A549 (cell line): ENCODE data around the gene UBQLN1. TPM values are rescaled to one million over a fixed set of nuclear protein-coding genes. Genes with fewer than 3 reads are reported as not detected.

Source experiments
- ATAC-seq, 2 experiments: fragments of 200-7000 bp in 1 of 2; fragments of >200 bp in 1 of 2; cut with Nextera tagmentation in 1 of 2; cut with Tn5 transposase in 1 of 2; 3 replicates each; pipeline versions ENCODE4 v1.8.0 to v1.9.1; 2018 to 2020; ENCODE audit warnings: mild to moderate bottlenecking in 1 of 2, moderate library complexity in 1 of 2
- CTCF ChIA-PET: fragments of 300-600 bp; sonication (Branson Sonifier 250); formaldehyde crosslinking; extraction: SDS; loops from one replicate; lab custom pipeline; 2021; ENCODE audit warnings: antibody characterized with exemption, inconsistent platforms; lab: Yijun Ruan, JAX
- POLR2A ChIA-PET: fragments of 350-600 bp; formaldehyde crosslinking; extraction: SDS; loops from one replicate; lab custom pipeline; 2021; ENCODE audit warnings: antibody characterized with exemption, inconsistent platforms; lab: Yijun Ruan, JAX
- DNase-seq, 2 experiments: peaks; one replicate each; pipeline versions ENCODE4 v3.0.0 to v3.0.0-alpha.2; 2011 to 2016; ENCODE audit warnings: low read depth in 1 of 2, low spot score in 1 of 2
- FAIRE-seq: peaks from 2 replicates; lab custom pipeline; 2011; peaks lifted over from hg19 to GRCh38; lab: Jason Lieb, UNC
- H3K27ac ChIP-seq, 2 experiments: fragments of >200 bp; sonication (Bioruptor Twin); formaldehyde crosslinking; 3 replicates each; pipeline ENCODE4 v1.5.1; 2016 to 2017
- H3K4me1 ChIP-seq: fragments of >200 bp; sonication (Bioruptor Twin); formaldehyde crosslinking; 3 replicates; pipeline ENCODE4 v1.6.1; 2016
- H3K4me2 ChIP-seq: fragments of >200 bp; sonication (Bioruptor Twin); formaldehyde crosslinking; 3 replicates; pipeline ENCODE4 v1.6.1; 2016
- H3K4me3 ChIP-seq: fragments of >200 bp; sonication (Bioruptor Twin); formaldehyde crosslinking; 3 replicates; pipeline ENCODE4 v1.5.1; 2016
- H3K9me3 ChIP-seq: fragments of >200 bp; sonication (Bioruptor Twin); formaldehyde crosslinking; 3 replicates; pipeline ENCODE4 v1.6.1; 2016
- BHLHE40 ChIP-seq: IDR thresholded peaks from 2 replicates; pipeline ENCODE4 v1.6.1; 2012; ENCODE audit warnings: low read depth, low read length, inconsistent platforms
- CHD2 ChIP-seq: fragments of 150-350 bp; IDR thresholded peaks from 2 replicates; pipeline ENCODE4 v1.6.1; 2014; ENCODE audit warnings: low read length; ENCODE audit not compliant: partially characterized antibody
- CHD4 ChIP-seq: fragments of 200-600 bp; sonication (generic); IDR thresholded peaks from 2 replicates; pipeline ENCODE4 v1.6.1; 2016; ENCODE audit warnings: antibody characterized with exemption, mild to moderate bottlenecking, borderline replicate concordance
- EHF ChIP-seq: fragments of 250-450 bp; sonication (Bioruptor Pico); IDR thresholded peaks from 2 replicates; pipeline ENCODE4 v1.5.0; 2020; ENCODE audit warnings: mild to moderate bottlenecking
- ELK1 ChIP-seq: fragments of 150-350 bp; IDR thresholded peaks from 2 replicates; pipeline ENCODE4 v1.6.1; 2014; ENCODE audit warnings: low read depth, mild to moderate bottlenecking, low read length
- EP300 ChIP-seq, 2 experiments: fragments of >200 bp; sonication (Bioruptor Twin); formaldehyde crosslinking; IDR thresholded peaks; 2 replicates in 1 of 2; 3 replicates in 1 of 2; pipeline ENCODE4 v1.6.1; 2016 to 2017
- FOSB ChIP-seq: fragments of 250-450 bp; sonication (Bioruptor Pico); IDR thresholded peaks from 2 replicates; pipeline ENCODE4 v1.5.0; 2020; ENCODE audit warnings: mild to moderate bottlenecking, moderate library complexity
- GATA3 ChIP-seq: IDR thresholded peaks from 2 replicates; pipeline ENCODE4 v1.6.1; 2012; ENCODE audit warnings: borderline replicate concordance
- JUN ChIP-seq, 2 experiments: fragments of >200 bp; sonication (Bioruptor Twin); formaldehyde crosslinking; IDR thresholded peaks; 2 replicates in 1 of 2; 3 replicates in 1 of 2; pipeline ENCODE4 v1.6.1; 2016 to 2017
- KDM5A ChIP-seq: fragments of 200-600 bp; sonication (generic); IDR thresholded peaks from 2 replicates; pipeline ENCODE4 v1.6.1; 2016; ENCODE audit warnings: antibody characterized with exemption, mild to moderate bottlenecking
- MAFK ChIP-seq: fragments of 450-650 bp; IDR thresholded peaks from 2 replicates; pipeline ENCODE4 v1.6.1; 2014; ENCODE audit not compliant: partially characterized antibody
- MYC ChIP-seq: IDR thresholded peaks from 2 replicates; pipeline ENCODE4 v1.6.1; 2012; ENCODE audit warnings: mild to moderate bottlenecking, inconsistent platforms, low read length, improper control_type of control experiment, borderline replicate concordance
- NPAS2 ChIP-seq: fragments of 250-450 bp; sonication (Bioruptor Pico); IDR thresholded peaks from 2 replicates; pipeline ENCODE4 v1.8.0; 2022; ENCODE audit warnings: mild to moderate bottlenecking, moderate library complexity, borderline replicate concordance
- PBX3 ChIP-seq: IDR thresholded peaks from 2 replicates; pipeline ENCODE4 v1.6.1; 2012
- PHF8 ChIP-seq: fragments of 200-600 bp; sonication (generic); IDR thresholded peaks from 2 replicates; pipeline ENCODE4 v1.6.1; 2016; ENCODE audit warnings: low read depth, mild to moderate bottlenecking, antibody characterized with exemption, moderate library complexity, borderline replicate concordance
- REST ChIP-seq: fragments of 200-600 bp; sonication (generic); IDR thresholded peaks from 2 replicates; pipeline ENCODE4 v1.6.1; 2016; ENCODE audit warnings: antibody characterized with exemption, mild to moderate bottlenecking, moderate library complexity
- RFX5 ChIP-seq: fragments of 450-650 bp; IDR thresholded peaks from 2 replicates; pipeline ENCODE4 v1.7.1; 2014; ENCODE audit warnings: antibody characterized with exemption, mild to moderate bottlenecking, moderate library complexity
- TP53 ChIP-seq: fragments of 250-450 bp; sonication (Bioruptor Pico); IDR thresholded peaks from 2 replicates; pipeline ENCODE4 v1.5.0; 2021; ENCODE audit warnings: mild to moderate bottlenecking, moderate library complexity
- ZC3H11A ChIP-seq: fragments of 450-650 bp; IDR thresholded peaks from 2 replicates; pipeline ENCODE4 v1.6.1; 2014; ENCODE audit warnings: antibody characterized with exemption, mild to moderate bottlenecking
- ZFP36 ChIP-seq: fragments of 450-650 bp; IDR thresholded peaks from 2 replicates; pipeline ENCODE4 v1.6.1; 2014; ENCODE audit warnings: borderline replicate concordance; ENCODE audit not compliant: partially characterized antibody
- ZNF302 ChIP-seq: fragments of 250-450 bp; sonication (Bioruptor Pico); IDR thresholded peaks from 2 replicates; pipeline ENCODE4 v1.9.0; 2021; ENCODE audit warnings: inconsistent platforms, mild to moderate bottlenecking, moderate library complexity
- ZSCAN20 ChIP-seq: fragments of 250-450 bp; sonication (Bioruptor Pico); IDR thresholded peaks from 2 replicates; pipeline ENCODE4 v1.8.0; 2022; ENCODE audit warnings: mild to moderate bottlenecking, moderate library complexity
- WGBS: methylation state at CpG from one replicate; pipeline ENCODE4 v1.1.6; 2017; ENCODE audit errors: missing lambda C conversion rate; 5-methylcytosine and 5-hydroxymethylcytosine counted together
- polyA plus RNA-seq, 4 experiments: library from polyadenylated mRNA; depleted of rRNA in 3 of 4; stranded (reverse); fragments of >200 nt; fragmentation: RNase III in 1 of 4; extraction: RNeasy Plus Mini Kit Qiagen cat#74134 plus additional on column Dnase treatment in 1 of 4; gene quantifications; 2 replicates in 3 of 4; 3 replicates in 1 of 4; pipeline ENCODE4 v1.2.3, GENCODE V29; 2011 to 2017
- TF ChIP-seq, protein P1 (sequence below): fragments of 450-650 bp; IDR thresholded peaks from 2 replicates; pipeline ENCODE4 v1.6.1; 2014; ENCODE audit warnings: antibody characterized with exemption

Gene UBQLN1
- polyA plus RNA-seq, 2 of the 4 experiments (the other 2 are of a cell fraction): 93.5 to 187 TPM

DNA sequence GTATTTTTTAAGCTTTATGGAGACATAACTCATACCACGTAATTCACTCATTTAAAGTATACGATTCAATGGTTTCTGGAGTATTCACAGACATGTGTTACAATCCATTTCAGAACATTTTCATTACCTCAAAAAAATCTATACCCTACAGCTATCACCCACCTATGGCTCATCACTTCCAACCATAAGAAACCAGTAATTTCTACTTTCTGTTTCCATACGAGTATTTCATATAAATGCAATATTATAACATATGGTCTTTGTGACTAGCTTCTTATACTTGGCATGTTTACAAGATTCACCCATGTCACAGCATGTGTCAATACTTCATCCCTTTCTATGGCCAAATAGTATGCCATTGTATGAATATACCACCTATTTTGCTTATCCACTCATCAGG lies 18.8 kb downstream of the UBQLN1 start:
- no peaks in the 10 kb centered on the region for H3K4me1 ChIP-seq
- no peak for ATAC-seq
- no peak for DNase-seq
- no peak overlapping the region for H3K27ac ChIP-seq
- TF ChIP-seq JUN (IDR thresholded peaks at IDR 0.05): no peak
- no peak for TF ChIP-seq TP53 (CRISPR knock-in tag)
- no peak for TF ChIP-seq ZNF302 (CRISPR knock-in tag)
- TF ChIP-seq, all 56 proteins: peak for 0
- no peaks in the 10 kb centered on the region for H3K9me3 ChIP-seq
- FAIRE-seq: no peak
- H3K4me2 ChIP-seq: no peak overlapping the region
- POLR2A ChIA-PET: interaction anchor here (1.0 kb wide), 1 partner anchor 19 kb away, joined by 4 read pairs; the partner anchor contains the start of gene UBQLN1
- H3K4me3 ChIP-seq: no peak overlapping the region
- CTCF ChIA-PET: interaction anchor here (0.6 to 2.4 kb wide), 6 partner anchors 9 to 200 kb away, joined by 3 to 7 read pairs (median 3); no protein-coding TSS in a partner anchor
- WGBS: 84% methylated on average over 3 of the region's 3 CpGs

GRCh38 chr9:83681490-83681889 lies 26.3 kb downstream of the UBQLN1 start:
- Histone ChIP-seq H3K9me3 (no peaks in the 10 kb centered on the region), H3K4me1 (no peaks in the 10 kb centered on the region), H3K4me3 (no peak overlapping the region), H3K4me2 (no peak overlapping the region), H3K27ac (no peak overlapping the region)
- POLR2A ChIA-PET: no interaction called here
- WGBS: 94% methylated on average over 2 of the region's 2 CpGs
- TF ChIP-seq NPAS2 (CRISPR knock-in tag) (no peak), PHF8 (no peak), EHF (CRISPR knock-in tag) (no peak), ZFP36 (no peak)
- CTCF ChIA-PET: no interaction called here
- no peak for ATAC-seq
- no peak for DNase-seq
- no peak for FAIRE-seq

- H3K9me3 ChIP-seq: no peaks in the 10 kb centered on the region
- H3K4me2 ChIP-seq: no peak overlapping the region
- ATAC-seq: no peak
- ChIA-PET CTCF (interaction anchor here (0.6 to 1.5 kb wide), 4 partner anchors 9 to 59 kb away, joined by 3 to 4 read pairs (median 4); no protein-coding TSS in a partner anchor), POLR2A (no interaction called here)
- H3K27ac ChIP-seq: no peak overlapping the region
- no peak for DNase-seq
- 97% methylated on average over 1 of the region's 1 CpG for WGBS
- H3K4me1 ChIP-seq: no peaks in the 10 kb centered on the region
- FAIRE-seq: no peak
- H3K4me3 ChIP-seq: no peak overlapping the region
- TF ChIP-seq ZC3H11A: no peak
- no peak for TF ChIP-seq CHD4
- TF ChIP-seq JUN (IDR thresholded peaks at IDR 0.05): no peak
- TF ChIP-seq ZNF302 (CRISPR knock-in tag): no peak
- no peak for TF ChIP-seq FOSB (CRISPR knock-in tag)
- TF ChIP-seq ZSCAN20 (CRISPR knock-in tag): no peak
- TF ChIP-seq, protein P1, sequence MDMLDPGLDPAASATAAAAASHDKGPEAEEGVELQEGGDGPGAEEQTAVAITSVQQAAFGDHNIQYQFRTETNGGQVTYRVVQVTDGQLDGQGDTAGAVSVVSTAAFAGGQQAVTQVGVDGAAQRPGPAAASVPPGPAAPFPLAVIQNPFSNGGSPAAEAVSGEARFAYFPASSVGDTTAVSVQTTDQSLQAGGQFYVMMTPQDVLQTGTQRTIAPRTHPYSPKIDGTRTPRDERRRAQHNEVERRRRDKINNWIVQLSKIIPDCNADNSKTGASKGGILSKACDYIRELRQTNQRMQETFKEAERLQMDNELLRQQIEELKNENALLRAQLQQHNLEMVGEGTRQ: no peak
- no peak for TF ChIP-seq MAFK
- TF ChIP-seq NPAS2 (CRISPR knock-in tag): no peak
- no peak for TF ChIP-seq EHF (CRISPR knock-in tag)
- TF ChIP-seq CHD2: no peak
- no peak for TF ChIP-seq GATA3
- no peak for TF ChIP-seq ELK1
- no peak for TF ChIP-seq REST
- TF ChIP-seq MYC: no peak
- TF ChIP-seq PBX3: no peak
- TF ChIP-seq EP300 (IDR thresholded peaks at IDR 0.05): no peak
- TF ChIP-seq BHLHE40: no peak
- no peak for TF ChIP-seq RFX5
- no peak for TF ChIP-seq KDM5A
- TF ChIP-seq, all 56 proteins: peak for 0
These were observed 27.5 kb downstream of the UBQLN1 start for GRCh38 chr9:83680233-83680632.
